HG03097 (cell line): ENCODE measurements around the gene GPC6.

ENCODE experiments used
- ATAC-seq: cut with Tn5 transposase; IDR thresholded peaks from one replicate; pipeline ENCODE4 v1.9.1; 2021; ENCODE audit not compliant: unreplicated experiment, low FRiP score

The GPC6 gene

GRCh38 chr13:94454334-94454733 is 1227.7 kb downstream of the GPC6 start:
- ATAC-seq: no peak

- ATAC-seq: no peak
Measured at GRCh38 chr13:94454906-94455305, 1228.3 kb downstream of the GPC6 start.

- no peak for ATAC-seq
Measured at GRCh38 chr13:94455414-94455813, 1228.8 kb downstream of the GPC6 start.
